ENCODE data around the gene MEP1A. TPM values are rescaled to one million over a fixed set of nuclear protein-coding genes. Genes with fewer than 3 reads are reported as not detected.
A peak's percentile ranks its signal among the peaks of the same experiment; 100 is the strongest.
"Not testable (repeated sequence)": the region's sequence is repeated elsewhere in the genome, so short reads cannot be mapped to it uniquely, and the experiment has no call there.

MEP1A gene
- total RNA-seq, 4 donors from 2014 or later, result not detected

DNA sequence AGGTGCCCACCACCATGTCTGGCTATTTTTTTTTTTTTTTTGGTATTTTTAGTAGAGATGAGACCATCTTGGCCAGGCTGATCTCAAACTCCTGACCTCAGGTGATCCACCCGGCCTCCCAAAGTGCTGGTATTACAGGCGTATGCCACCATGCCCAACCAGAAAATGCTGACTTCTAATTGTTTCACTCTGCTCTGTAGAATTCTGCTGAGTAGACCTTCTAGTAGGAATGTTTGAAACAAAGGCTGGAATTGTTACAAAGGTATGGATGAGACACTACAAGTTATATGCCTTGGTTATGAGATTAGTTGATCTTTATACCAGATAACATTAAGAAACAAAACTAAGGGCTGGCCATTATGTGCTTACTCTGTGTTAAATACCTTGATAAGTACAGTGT lies 44.8 kb downstream of the MEP1A start:
- peaks cover 0 to 22% (median 0%) of the 10 kb centered on the region in 3 donors for H3K9me3 ChIP-seq
- H3K4me3 ChIP-seq, result no peak overlapping the region
- H3K27ac ChIP-seq, result no peak overlapping the region
- 100% methylated on average over 2 of the region's 2 CpGs; no CpG with 5 or more reads in 1 of the 2 donors for WGBS, 2 donors (ENCODE audit: low coverage in 1 of 2)
- no peak for ATAC-seq
- H3K27me3 ChIP-seq, result no peaks in the 10 kb centered on the region
- no peaks in the 10 kb centered on the region for H3K36me3 ChIP-seq
- no peaks in the 10 kb centered on the region for H3K4me1 ChIP-seq
- TF ChIP-seq POLR2A (IDR thresholded peaks at IDR 0.05), result no peak
- TF ChIP-seq EP300 (IDR thresholded peaks at IDR 0.05), result no peak
- TF ChIP-seq CTCF (IDR thresholded peaks at IDR 0.05), result no peak
- no peak for TF ChIP-seq POLR2AphosphoS5 (IDR thresholded peaks at IDR 0.05)

DNA sequence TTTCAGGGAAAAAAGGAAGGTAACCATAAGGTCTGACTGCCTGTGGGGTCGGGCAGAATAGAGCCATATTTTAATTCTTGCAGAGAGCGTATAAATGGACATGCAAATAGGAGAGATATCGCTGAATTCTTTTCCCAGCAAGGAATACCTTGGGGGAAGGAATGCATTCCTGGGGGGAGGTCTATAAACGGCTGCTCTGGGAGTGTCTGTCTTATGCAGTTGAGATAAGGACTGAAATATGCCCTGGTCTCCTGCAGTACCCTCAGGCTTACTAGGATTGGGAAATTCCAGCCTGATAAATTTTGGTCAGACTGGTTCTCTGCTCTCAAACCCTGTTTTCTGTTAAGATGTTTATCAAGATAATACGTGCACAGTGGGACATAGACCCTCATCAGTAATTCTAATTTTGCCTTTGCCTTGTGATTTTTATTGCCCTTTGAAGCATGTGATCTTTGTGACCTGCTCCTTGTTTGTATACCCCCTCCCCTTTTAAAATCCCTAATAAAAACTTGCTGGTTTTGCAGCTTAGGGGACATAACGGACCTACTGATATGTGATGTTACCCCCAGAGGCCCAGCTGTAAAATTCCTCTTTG lies 49.2 kb downstream of the MEP1A start:
- H3K4me1 ChIP-seq, H3K27ac ChIP-seq, H3K27me3 ChIP-seq, H3K4me3 ChIP-seq, H3K36me3 ChIP-seq, ATAC-seq: not testable (repeated sequence)
- WGBS, 2 donors (ENCODE audit: low coverage in 1 of 2), result 87 to 100% methylated on average over 2 to 6 of the region's 6 CpGs
- peaks cover 0 to 24% (median 0%) of the 10 kb centered on the region in 3 donors for H3K9me3 ChIP-seq

DNA sequence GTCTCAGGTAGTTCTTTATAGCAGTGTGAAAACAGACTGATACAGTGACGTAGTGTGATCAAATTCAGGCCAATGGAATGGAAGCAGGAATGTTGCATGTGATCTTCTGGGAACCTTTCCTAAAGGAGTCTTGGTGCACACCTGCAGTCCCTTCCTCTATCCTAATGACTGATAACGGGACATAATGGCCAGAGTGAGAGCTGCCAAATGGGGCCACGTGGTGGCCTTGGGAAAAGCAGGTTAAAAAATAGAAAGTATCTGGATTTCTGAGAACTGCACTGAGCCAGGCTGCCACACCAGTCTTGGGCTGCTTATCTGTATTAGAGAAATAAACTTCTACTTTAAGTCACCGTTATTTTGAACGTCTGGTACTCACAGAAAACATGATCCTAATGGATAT lies 51.9 kb downstream of the MEP1A start:
- no peak for TF ChIP-seq EP300 (IDR thresholded peaks at IDR 0.05)
- no peak for TF ChIP-seq POLR2AphosphoS5 (IDR thresholded peaks at IDR 0.05)
- TF ChIP-seq POLR2A (IDR thresholded peaks at IDR 0.05), result no peak
- TF ChIP-seq CTCF (IDR thresholded peaks at IDR 0.05), result no peak
- Histone ChIP-seq H3K4me1 (peaks cover 0 to 11% (median 0%) of the 10 kb centered on the region in 3 donors), H3K9me3 (peaks cover 0 to 24% (median 0%) of the 10 kb centered on the region in 3 donors), H3K27me3 (no peaks in the 10 kb centered on the region), H3K27ac (no peak overlapping the region), H3K36me3 (no peaks in the 10 kb centered on the region), H3K4me3 (no peak overlapping the region)
- 37 to 76% methylated on average over 5 of the region's 5 CpGs for WGBS, 2 donors (ENCODE audit: low coverage in 1 of 2)
- no peak for ATAC-seq

GRCh38 chr6:46848684-46849360 lies 55.6 kb downstream of the MEP1A start:
- no peaks in the 10 kb centered on the region for H3K36me3 ChIP-seq
- ATAC-seq, result peak; percentile 91
- H3K4me3 ChIP-seq, result no peak overlapping the region
- H3K27ac ChIP-seq, result no peak overlapping the region
- H3K4me1 ChIP-seq, result peaks cover 0 to 11% (median 0%) of the 10 kb centered on the region in 3 donors
- 6 to 46% methylated on average over 4 to 22 of the region's 25 CpGs for WGBS, 2 donors (ENCODE audit: low coverage in 1 of 2)
- H3K9me3 ChIP-seq, result no peaks in the 10 kb centered on the region
- TF ChIP-seq POLR2A (IDR thresholded peaks at IDR 0.05) (no peak), POLR2AphosphoS5 (IDR thresholded peaks at IDR 0.05) (no peak), CTCF (IDR thresholded peaks at IDR 0.05) (peak; percentile 94 to 97 (median 96))
- no peaks in the 10 kb centered on the region for H3K27me3 ChIP-seq

DNA sequence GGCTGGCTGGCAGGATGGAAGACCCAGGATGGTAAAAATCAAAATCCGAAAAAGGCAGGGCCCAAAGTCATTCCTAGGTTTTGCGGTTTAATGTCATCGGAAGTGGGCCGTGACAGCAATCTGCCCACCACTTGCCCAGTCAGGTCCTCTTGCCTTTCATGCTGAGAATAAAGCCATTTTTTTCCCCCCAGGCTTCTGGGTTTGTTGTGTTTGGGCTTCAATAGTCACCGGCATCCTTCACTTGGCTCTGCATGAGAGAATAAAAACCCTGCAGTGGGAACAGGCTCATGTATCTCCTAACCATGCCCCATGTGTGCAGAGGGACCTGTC lies 56.1 kb downstream of the MEP1A start:
- H3K9me3 ChIP-seq, result no peaks in the 10 kb centered on the region
- peaks cover 0 to 11% (median 0%) of the 10 kb centered on the region in 3 donors for H3K4me1 ChIP-seq
- no peaks in the 10 kb centered on the region for H3K36me3 ChIP-seq
- no peak overlapping the region for H3K27ac ChIP-seq
- 50 to 69% methylated on average over 2 to 5 of the region's 5 CpGs for WGBS, 2 donors (ENCODE audit: low coverage in 1 of 2)
- TF ChIP-seq EP300 (IDR thresholded peaks at IDR 0.05), result no peak
- no peak for TF ChIP-seq POLR2A (IDR thresholded peaks at IDR 0.05)
- no peak for TF ChIP-seq POLR2AphosphoS5 (IDR thresholded peaks at IDR 0.05)
- TF ChIP-seq CTCF (IDR thresholded peaks at IDR 0.05), result no peak
- no peaks in the 10 kb centered on the region for H3K27me3 ChIP-seq
- H3K4me3 ChIP-seq, result no peak overlapping the region
- no peak for ATAC-seq

All from gastroesophageal sphincter (tissue), 4 donors.